MM.1S (cell line): Measurements from ENCODE around the gene RPL22L1.

Experiments
- DNase-seq: peaks from one replicate; pipeline ENCODE4 v3.0.0-alpha.2; 2015
- H2AFZ ChIP-seq: fragments of 300-600 bp; sonication (generic); 2 replicates; pipeline ENCODE4 v1.6.0; 2016; ENCODE audit warnings: antibody characterized with exemption, low read length
- H3F3A ChIP-seq: fragments of 300-600 bp; sonication (generic); 2 replicates; pipeline ENCODE4 v1.6.1; 2016; ENCODE audit warnings: mild to moderate bottlenecking, antibody characterized with exemption, low read length, moderate library complexity, mixed read lengths; ENCODE audit not compliant: insufficient read depth
- H3K27ac ChIP-seq: fragments of 300-600 bp; sonication (generic); 2 replicates; pipeline ENCODE4 v1.5.1; 2016; ENCODE audit warnings: mild to moderate bottlenecking, low read length
- H3K27me3 ChIP-seq: fragments of 300-600 bp; sonication (generic); replicated peaks from 2 replicates; pipeline ENCODE4 v1.6.0; 2016; ENCODE audit warnings: low read length; ENCODE audit not compliant: insufficient read depth
- H3K36me3 ChIP-seq: fragments of 300-600 bp; sonication (generic); replicated peaks from 2 replicates; pipeline ENCODE4 v1.6.1; 2016; ENCODE audit warnings: mild to moderate bottlenecking, low read length, mixed read lengths; ENCODE audit not compliant: insufficient read depth
- H3K4me1 ChIP-seq: fragments of 300-600 bp; sonication (generic); 2 replicates; pipeline ENCODE4 v1.6.1; 2016; ENCODE audit warnings: low read length, mixed read lengths
- H3K4me2 ChIP-seq: fragments of 300-600 bp; sonication (generic); 2 replicates; pipeline ENCODE4 v1.6.0; 2016; ENCODE audit warnings: low read depth, low read length
- H3K4me3 ChIP-seq: fragments of 300-600 bp; sonication (generic); 2 replicates; pipeline ENCODE4 v1.5.1; 2016; ENCODE audit warnings: low read length, mixed read lengths
- H3K79me2 ChIP-seq: fragments of 300-600 bp; sonication (generic); 2 replicates; pipeline ENCODE4 v1.6.1; 2016; ENCODE audit warnings: mixed run types, low read length, mixed read lengths
- H3K9ac ChIP-seq: fragments of 300-600 bp; sonication (generic); 2 replicates; pipeline ENCODE4 v1.6.1; 2016; ENCODE audit warnings: low read length, mixed read lengths
- H3K9me2 ChIP-seq: fragments of 300-600 bp; sonication (generic); replicated peaks from 2 replicates; pipeline ENCODE4 v1.6.1; 2016; ENCODE audit warnings: mild to moderate bottlenecking, low read length, mixed read lengths; ENCODE audit not compliant: insufficient read depth
- H3K9me3 ChIP-seq: fragments of 300-600 bp; sonication (generic); replicated peaks from 2 replicates; pipeline ENCODE4 v1.6.1; 2016; ENCODE audit warnings: mild to moderate bottlenecking, low read length, mixed read lengths; ENCODE audit not compliant: insufficient read depth
- H4K20me1 ChIP-seq: fragments of 300-600 bp; sonication (generic); 2 replicates; pipeline ENCODE4 v1.6.1; 2016; ENCODE audit warnings: mild to moderate bottlenecking, low read length, moderate library complexity, mixed read lengths; ENCODE audit not compliant: insufficient read depth
- EZH2 ChIP-seq: fragments of 300-600 bp; sonication (generic); optimal IDR thresholded peaks from 2 replicates; pipeline ENCODE3; 2017; ENCODE audit warnings: low read depth, mild to moderate bottlenecking, antibody characterized with exemption, low read length, mixed read lengths
- EZH2phosphoT487 ChIP-seq: fragments of 300-600 bp; sonication (generic); IDR thresholded peaks from 2 replicates; pipeline ENCODE4 v1.6.1; 2018; ENCODE audit warnings: antibody characterized with exemption, low read length
- TF ChIP-seq, protein P1 (sequence below): fragments of 300-600 bp; sonication (generic); IDR thresholded peaks from 2 replicates; pipeline ENCODE4 v1.5.1; 2016; ENCODE audit warnings: antibody characterized with exemption, low read length, mixed read lengths

Gene RPL22L1

DNA sequence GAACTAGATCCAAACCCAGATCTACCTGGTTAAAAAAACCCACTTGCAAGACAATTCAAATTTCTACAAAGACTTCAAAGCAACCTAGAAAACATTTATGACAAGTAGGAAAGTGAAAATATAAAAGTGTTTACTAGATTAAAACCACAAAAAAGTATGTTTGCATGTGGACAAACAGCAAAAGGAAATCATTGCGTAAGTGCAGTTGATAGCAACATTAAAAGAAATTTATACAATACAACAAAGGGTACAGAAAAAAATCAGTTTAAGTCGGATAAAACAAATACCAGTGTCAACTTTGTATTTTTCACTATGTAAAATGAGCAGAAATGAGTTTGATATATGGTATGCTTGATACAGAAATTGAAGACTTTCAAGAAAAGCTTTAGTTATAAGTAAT is 35.9 kb upstream of the RPL22L1 start:
- Histone ChIP-seq H3K4me1 (0 out of 2 replicates have a peak, but pooled peaks cover 7% of the 10 kb centered on the region), H3K4me2 (no peak overlapping the region), H2AFZ (no peak overlapping the region), H3K9ac (no peak overlapping the region), H4K20me1 (no peaks in the 10 kb centered on the region), H3K4me3 (no peak overlapping the region), H3K9me3 (no peaks in the 10 kb centered on the region), H3K79me2 (no peaks in the 10 kb centered on the region), H3K9me2 (no peaks in the 10 kb centered on the region), H3F3A (peaks cover 8% of the 10 kb centered on the region; the same call in 1 of the 2 replicates), H3K36me3 (no peaks in the 10 kb centered on the region), H3K27ac (no peak overlapping the region), H3K27me3 (no peaks in the 10 kb centered on the region)
- no peak for TF ChIP-seq EZH2
- TF ChIP-seq, protein P1, sequence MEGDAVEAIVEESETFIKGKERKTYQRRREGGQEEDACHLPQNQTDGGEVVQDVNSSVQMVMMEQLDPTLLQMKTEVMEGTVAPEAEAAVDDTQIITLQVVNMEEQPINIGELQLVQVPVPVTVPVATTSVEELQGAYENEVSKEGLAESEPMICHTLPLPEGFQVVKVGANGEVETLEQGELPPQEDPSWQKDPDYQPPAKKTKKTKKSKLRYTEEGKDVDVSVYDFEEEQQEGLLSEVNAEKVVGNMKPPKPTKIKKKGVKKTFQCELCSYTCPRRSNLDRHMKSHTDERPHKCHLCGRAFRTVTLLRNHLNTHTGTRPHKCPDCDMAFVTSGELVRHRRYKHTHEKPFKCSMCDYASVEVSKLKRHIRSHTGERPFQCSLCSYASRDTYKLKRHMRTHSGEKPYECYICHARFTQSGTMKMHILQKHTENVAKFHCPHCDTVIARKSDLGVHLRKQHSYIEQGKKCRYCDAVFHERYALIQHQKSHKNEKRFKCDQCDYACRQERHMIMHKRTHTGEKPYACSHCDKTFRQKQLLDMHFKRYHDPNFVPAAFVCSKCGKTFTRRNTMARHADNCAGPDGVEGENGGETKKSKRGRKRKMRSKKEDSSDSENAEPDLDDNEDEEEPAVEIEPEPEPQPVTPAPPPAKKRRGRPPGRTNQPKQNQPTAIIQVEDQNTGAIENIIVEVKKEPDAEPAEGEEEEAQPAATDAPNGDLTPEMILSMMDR, result no peak
- no peak for TF ChIP-seq EZH2phosphoT487
- no peak for DNase-seq

DNA sequence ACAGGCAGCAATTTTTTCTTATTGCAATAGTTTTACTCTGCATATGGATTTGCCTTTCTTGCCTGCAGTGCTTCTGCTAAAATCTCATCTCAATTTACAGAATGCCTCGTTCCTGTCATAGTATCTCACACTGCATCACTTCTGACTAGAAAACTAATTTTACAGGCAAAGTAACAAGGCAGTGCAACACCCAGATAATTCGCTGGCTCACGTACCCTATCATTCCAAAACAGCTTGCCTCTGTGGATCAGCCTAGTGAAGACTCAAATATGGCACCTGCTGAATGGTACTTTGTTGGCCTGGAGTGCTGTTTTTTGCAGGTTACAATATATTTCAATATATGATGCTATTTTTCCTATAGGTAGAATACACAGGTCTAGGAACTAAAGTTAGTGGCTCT is 33.1 kb upstream of the RPL22L1 start:
- Histone ChIP-seq H3F3A (no peaks in the 10 kb centered on the region), H3K36me3 (no peaks in the 10 kb centered on the region), H4K20me1 (no peaks in the 10 kb centered on the region), H3K4me2 (no peak overlapping the region), H3K27ac (no peak overlapping the region), H3K9me2 (no peaks in the 10 kb centered on the region), H3K4me3 (no peak overlapping the region), H3K9me3 (no peaks in the 10 kb centered on the region), H3K4me1 (0 out of 2 replicates have a peak, but pooled peaks cover 7% of the 10 kb centered on the region), H3K27me3 (no peaks in the 10 kb centered on the region), H2AFZ (no peak overlapping the region), H3K79me2 (no peaks in the 10 kb centered on the region), H3K9ac (no peak overlapping the region)
- no peak for DNase-seq
- TF ChIP-seq, protein P1, result no peak
- TF ChIP-seq EZH2phosphoT487 (no peak), EZH2 (no peak)

DNA sequence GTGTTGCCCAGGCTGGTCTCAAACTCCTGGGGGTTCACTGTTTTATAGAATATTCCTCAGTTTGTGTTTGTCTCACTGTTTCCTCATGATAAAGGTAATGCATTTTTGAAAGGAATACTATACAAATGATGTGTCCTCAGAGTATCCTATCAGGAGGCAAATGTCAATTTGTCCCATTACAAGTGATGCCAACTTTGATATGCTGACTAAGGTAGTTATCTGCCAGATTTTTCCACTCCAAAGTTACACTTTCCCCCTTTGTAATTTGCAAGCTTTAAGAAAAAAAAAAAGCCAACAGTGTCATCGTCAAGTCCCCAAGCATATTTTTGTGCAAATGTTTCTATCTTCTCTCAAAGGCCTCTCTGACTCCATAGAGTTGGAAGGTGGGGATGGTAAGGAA is 29.5 kb upstream of the RPL22L1 start:
- no peak overlapping the region for H3K9ac ChIP-seq
- no peak overlapping the region for H2AFZ ChIP-seq
- H3K27me3 ChIP-seq, result no peaks in the 10 kb centered on the region
- no peak for TF ChIP-seq EZH2
- TF ChIP-seq EZH2phosphoT487, result no peak
- TF ChIP-seq, protein P1, result no peak
- no peaks in the 10 kb centered on the region for H3K9me3 ChIP-seq
- no peaks in the 10 kb centered on the region for H3K4me1 ChIP-seq
- DNase-seq, result no peak
- no peak overlapping the region for H3K27ac ChIP-seq
- H4K20me1 ChIP-seq, result no peaks in the 10 kb centered on the region
- H3K79me2 ChIP-seq, result no peaks in the 10 kb centered on the region
- no peaks in the 10 kb centered on the region for H3F3A ChIP-seq
- no peak overlapping the region for H3K4me2 ChIP-seq
- H3K4me3 ChIP-seq, result no peak overlapping the region
- no peaks in the 10 kb centered on the region for H3K9me2 ChIP-seq
- H3K36me3 ChIP-seq, result no peaks in the 10 kb centered on the region
